ENCODE data around the gene SEC14L1. TPM values are rescaled to one million over a fixed set of nuclear protein-coding genes. Genes with fewer than 3 reads are reported as not detected.
A peak's percentile ranks its signal among the peaks of the same experiment; 100 is the strongest.

The SEC14L1 gene
- total and polyA plus RNA-seq, 2 donors from 2014 or later = 49.2 to 157 TPM

- H3K36me3 ChIP-seq (ENCODE audit: control insufficient read depth in 2 of 3, insufficient read depth in 3 of 3, low read length in 3 of 3) = peaks cover 0 to 4% (median 0%) of the 10 kb centered on the region in 3 donors
- no peak for TF ChIP-seq CTCF (IDR thresholded peaks at IDR 0.05; ENCODE audit: borderline replicate concordance, extremely low read depth, insufficient read depth)
- H3K9ac ChIP-seq (ENCODE audit: low read length in 3 of 3) = no peak overlapping the region
- peaks cover 0 to 3% (median 0%) of the 10 kb centered on the region in 3 donors for H3K4me1 ChIP-seq (ENCODE audit: control insufficient read depth in 2 of 3, insufficient read depth in 2 of 3, low read depth in 1 of 3, low read length in 3 of 3)
- H3K9me3 ChIP-seq (ENCODE audit: control insufficient read depth in 2 of 3, insufficient read depth in 1 of 3, low read length in 3 of 3) = no peaks in the 10 kb centered on the region
- no peaks in the 10 kb centered on the region for H3K27me3 ChIP-seq (ENCODE audit: control insufficient read depth, insufficient read depth, low read length)
- H3K27ac ChIP-seq (ENCODE audit: low read depth in 2 of 2, low read length in 2 of 2) = peak overlapping the region; percentile 35 to 52
- no peak overlapping the region for H3K4me3 ChIP-seq (ENCODE audit: low read length in 3 of 3)
- DNase-seq = peak in 1 of 5 donors; percentile 33
- intact Hi-C loops (cut with DNase I) = no loop called here
- FAIRE-seq = no peak
Measured at GRCh38 chr17:77223642-77224420, 83.1 kb downstream of the SEC14L1 start.

GRCh38 chr17:77225265-77225664, 84.5 kb downstream of the SEC14L1 start:
- Histone ChIP-seq H3K9me3 (ENCODE audit: control insufficient read depth in 2 of 3, insufficient read depth in 1 of 3, low read length in 3 of 3) (no peaks in the 10 kb centered on the region), H3K4me3 (ENCODE audit: low read length in 3 of 3) (no peak overlapping the region), H3K36me3 (ENCODE audit: control insufficient read depth in 2 of 3, insufficient read depth in 3 of 3, low read length in 3 of 3) (no peaks in the 10 kb centered on the region), H3K4me1 (ENCODE audit: control insufficient read depth in 2 of 3, insufficient read depth in 2 of 3, low read depth in 1 of 3, low read length in 3 of 3) (peaks cover 0 to 3% (median 0%) of the 10 kb centered on the region in 3 donors), H3K27ac (ENCODE audit: low read depth in 2 of 2, low read length in 2 of 2) (no peak overlapping the region), H3K27me3 (ENCODE audit: control insufficient read depth, insufficient read depth, low read length) (no peaks in the 10 kb centered on the region), H3K9ac (ENCODE audit: low read length in 3 of 3) (no peak overlapping the region)
- FAIRE-seq = no peak
- intact Hi-C loops (cut with DNase I) = no loop called here
- TF ChIP-seq CTCF (IDR thresholded peaks at IDR 0.05; ENCODE audit: borderline replicate concordance, extremely low read depth, insufficient read depth) = no peak
- DNase-seq = no peak

- no peak overlapping the region for H3K9ac ChIP-seq (ENCODE audit: low read length in 3 of 3)
- H3K4me3 ChIP-seq (ENCODE audit: low read length in 3 of 3) = no peak overlapping the region
- H3K4me1 ChIP-seq (ENCODE audit: control insufficient read depth in 2 of 3, insufficient read depth in 2 of 3, low read depth in 1 of 3, low read length in 3 of 3) = no peaks in the 10 kb centered on the region
- H3K27me3 ChIP-seq (ENCODE audit: control insufficient read depth, insufficient read depth, low read length) = no peaks in the 10 kb centered on the region
- DNase-seq (peak in 4 of 5 donors; percentile 41 to 82 (median 54)), FAIRE-seq (no peak)
- no peak for TF ChIP-seq CTCF (IDR thresholded peaks at IDR 0.05; ENCODE audit: borderline replicate concordance, extremely low read depth, insufficient read depth)
- intact Hi-C loops (cut with DNase I) = no loop called here
- H3K36me3 ChIP-seq (ENCODE audit: control insufficient read depth in 2 of 3, insufficient read depth in 3 of 3, low read length in 3 of 3) = no peaks in the 10 kb centered on the region
- no peaks in the 10 kb centered on the region for H3K9me3 ChIP-seq (ENCODE audit: control insufficient read depth in 2 of 3, insufficient read depth in 1 of 3, low read length in 3 of 3)
- H3K27ac ChIP-seq (ENCODE audit: low read depth in 2 of 2, low read length in 2 of 2) = peak overlapping the region in 1 of 2 donors; percentile 34
Measured at GRCh38 chr17:77227461-77228240, 86.9 kb downstream of the SEC14L1 start.

Measured in kidney (tissue), 14 donors.